HepG2 (cell line): Measurements from ENCODE around the gene ZNF451. TPM values are rescaled to one million over a fixed set of nuclear protein-coding genes. Genes with fewer than 3 reads are reported as not detected.

Source experiments
- ATAC-seq: fragments of 200-7000 bp; cut with Tn5 transposase; 3 replicates; pipeline ENCODE4 v1.9.1; 2020; ENCODE audit warnings: mild to moderate bottlenecking, moderate library complexity
- BruUV-seq: library from RNA; stranded (reverse); fragments of 400-500 nt; replicated peaks from 2 replicates; lab custom pipeline; 2021; lab: Mats Ljungman, UMichigan
- CTCF ChIA-PET: fragments of 300-600 bp; formaldehyde crosslinking; extraction: SDS; loops from one replicate; lab custom pipeline; 2021; ENCODE audit warnings: low total read pairs, inconsistent platforms, low intra/inter-chr PET ratio; lab: Yijun Ruan, JAX
- POLR2A ChIA-PET: fragments of 350-600 bp; sonication (Branson Sonifier 250); formaldehyde crosslinking; loops from one replicate; lab custom pipeline; 2020; ENCODE audit warnings: antibody characterized with exemption, inconsistent platforms; lab: Yijun Ruan, JAX
- DNase-seq: peaks from one replicate; pipeline ENCODE4 v3.0.0-alpha.2; 2015; ENCODE audit warnings: low spot score
- FAIRE-seq: peaks from 3 replicates; lab custom pipeline; 2011; peaks lifted over from hg19 to GRCh38; lab: Jason Lieb, UNC
- H2AFZ ChIP-seq: one replicate; pipeline ENCODE4 v1.6.1; 2011; ENCODE audit warnings: low read length, inconsistent platforms
- H3K27ac ChIP-seq: fragments of 300-600 bp; 3 replicates; pipeline ENCODE4 v1.8.0; 2011; ENCODE audit warnings: mixed run types, mild to moderate bottlenecking, mixed read lengths, low read length, inconsistent platforms; ENCODE audit not compliant: insufficient read depth; ENCODE audit errors: extremely low read length
- H3K27me3 ChIP-seq, 2 experiments: fragments of 200-600 bp in 1 of 2; 2 replicates in 1 of 2; 3 replicates in 1 of 2; pipeline versions ENCODE4 v1.6.0 to v1.8.0; 2011; ENCODE audit warnings: low read length in 2 of 2, mild to moderate bottlenecking in 2 of 2, moderate library complexity in 2 of 2, inconsistent platforms in 1 of 2; ENCODE audit not compliant: insufficient read depth in 2 of 2, control insufficient read depth in 1 of 2
- H3K36me3 ChIP-seq, 2 experiments: fragments of 200-600 bp in 1 of 2; replicated peaks in 1 of 2; 2 replicates in 1 of 2; 3 replicates in 1 of 2; pipeline versions ENCODE4 v1.5.1 to v1.8.0; 2011; ENCODE audit warnings: low read length in 2 of 2, inconsistent platforms in 1 of 2; ENCODE audit not compliant: insufficient read depth in 2 of 2, control insufficient read depth in 1 of 2
- H3K4me1 ChIP-seq: 2 replicates; pipeline ENCODE4 v1.5.1; 2012; ENCODE audit warnings: low read length, inconsistent platforms; ENCODE audit not compliant: insufficient read depth
- H3K4me2 ChIP-seq: 2 replicates; pipeline ENCODE4 v1.6.0; 2011; ENCODE audit warnings: low read depth, low read length, inconsistent platforms
- H3K4me3 ChIP-seq, 3 experiments: fragments of 200-600 bp in 1 of 3; sonication (generic), shearing (Covaris generic) in 1 of 3; replicated peaks in 1 of 3; 2 replicates each; pipeline ENCODE4 v1.5.1; 2011 to 2016; ENCODE audit warnings: low read length in 3 of 3, inconsistent platforms in 2 of 3, low read depth in 2 of 3, mild to moderate bottlenecking in 2 of 3, control low read depth in 1 of 3, mixed read lengths in 1 of 3; ENCODE audit not compliant: insufficient read depth in 1 of 3
- H3K79me2 ChIP-seq: one replicate; pipeline ENCODE4 v1.6.1; 2011; ENCODE audit warnings: low read length, inconsistent platforms; ENCODE audit not compliant: insufficient read depth
- H3K9ac ChIP-seq: 2 replicates; pipeline ENCODE4 v1.6.0; 2011; ENCODE audit warnings: mild to moderate bottlenecking, low read depth, low read length, inconsistent platforms; ENCODE audit not compliant: insufficient read depth
- H3K9me3 ChIP-seq: 2 replicates; pipeline ENCODE4 v1.5.1; 2012; ENCODE audit warnings: mild to moderate bottlenecking, low read length
- H4K20me1 ChIP-seq: 2 replicates; pipeline ENCODE4 v1.6.0; 2011; ENCODE audit warnings: inconsistent platforms, mild to moderate bottlenecking, low read length, moderate library complexity; ENCODE audit not compliant: insufficient read depth
- GTF2F1 ChIP-seq: fragments of 150-350 bp; IDR thresholded peaks from 2 replicates; pipeline ENCODE4 v1.6.1; 2014; ENCODE audit warnings: low read length
- SPEN ChIP-seq: sonication (generic); formaldehyde crosslinking; IDR thresholded peaks from 2 replicates; pipeline ENCODE4 v1.5.1; 2020; ENCODE audit warnings: low read depth, mild to moderate bottlenecking, missing genetic modification reagents
- TCF12 ChIP-seq, 2 experiments: fragments of 450-650 bp in 1 of 2; sonication (generic) in 1 of 2; formaldehyde crosslinking in 1 of 2; IDR thresholded peaks; 2 replicates each; pipeline versions ENCODE4 v1.6.1 to v1.8.0; 2017 to 2022; ENCODE audit warnings: antibody characterized with exemption in 1 of 2, mild to moderate bottlenecking in 1 of 2, missing genetic modification reagents in 1 of 2, moderate library complexity in 1 of 2
- ZNF17 ChIP-seq: sonication (generic); formaldehyde crosslinking; IDR thresholded peaks from 2 replicates; pipeline ENCODE4 v1.5.0; 2020; ENCODE audit warnings: mild to moderate bottlenecking, missing genetic modification reagents
- ZNF512B ChIP-seq: sonication (generic); formaldehyde crosslinking; IDR thresholded peaks from 2 replicates; pipeline ENCODE4 v1.5.1; 2020; ENCODE audit warnings: missing genetic modification reagents, mild to moderate bottlenecking, borderline replicate concordance
- WGBS: methylation state at CpG from one replicate; pipeline ENCODE4 v1.1.6; 2017; ENCODE audit warnings: low lambda C conversion rate; 5-methylcytosine and 5-hydroxymethylcytosine counted together
- in situ Hi-C: cut with HindIII; loops from 2 replicates; pipeline ENCODE4 v1.10.0; 2017; ENCODE audit warnings: low pct_unique_long_range_greater_than_20kb; ENCODE audit not compliant: extremely low pct_ligation_motif_present
- intact Hi-C: fragments of 100-400 bp; cut with micrococcal nuclease; formaldehyde crosslinking; loops from one replicate; pipeline ENCODE4 v1.10.0; 2022; ENCODE audit not compliant: unreplicated experiment
- polyA plus RNA-seq, 8 experiments: library from polyadenylated mRNA; depleted of rRNA in 3 of 8; stranded (reverse) in 7 of 8; unstranded in 1 of 8; fragments of >200 nt; fragmentation: Illumina TruSeq in 4 of 8; extraction: Trizol in 4 of 8; gene quantifications; 2 replicates each; pipeline versions ENCODE4 v1.2.1 to v1.2.3, GENCODE V29; 2011 to 2016; ENCODE audit warnings: low read depth in 4 of 8, missing spikeins in 1 of 8, mixed read lengths in 1 of 8; ENCODE audit not compliant: insufficient read depth in 1 of 8
- total RNA-seq, 5 experiments: library from RNA; depleted of rRNA; stranded (reverse); fragments of >200 nt; fragmentation: Illumina TruSeq; extraction: Trizol; gene quantifications; 2 replicates each; pipeline ENCODE4 v1.2.3, GENCODE V29; 2016; ENCODE audit warnings: low read depth in 1 of 5

ZNF451 gene
- total and polyA plus RNA-seq, 2 of the 13 experiments (the other 11 are each of a cell fraction or from before 2014, with no cell fraction given) = 32.1 to 65.7 TPM

- CTCF ChIA-PET = no interaction called here
These were observed 75.1 kb downstream of the ZNF451 start for GRCh38 chr6:57165080-57165479.

More at GRCh38 chr6:57165080-57165479, 75.1 kb downstream of the ZNF451 start:
- no peak overlapping the region for H3K4me3 ChIP-seq
- 94% methylated on average over 1 of the region's 1 CpG for WGBS
- H4K20me1 ChIP-seq = no peaks in the 10 kb centered on the region
- no peak for DNase-seq
- in situ Hi-C loops = no loop called here
- H3K27me3 ChIP-seq = no peaks in the 10 kb centered on the region
- H3K27ac ChIP-seq = no peak overlapping the region
- no TSS peak for BruUV-seq
- no peaks in the 10 kb centered on the region for H3K4me1 ChIP-seq
- H3K9me3 ChIP-seq = no peaks in the 10 kb centered on the region
- POLR2A ChIA-PET = no interaction called here
- H2AFZ ChIP-seq = no peak overlapping the region
- FAIRE-seq = no peak
- peaks cover 3 to 17% of the 10 kb centered on the region in 2 experiments; a peak in 4 of 5 replicates for H3K36me3 ChIP-seq
- no peak for TF ChIP-seq ZNF512B (CRISPR knock-in tag)
- TF ChIP-seq ZNF17 (CRISPR knock-in tag) = no peak
- no peak for TF ChIP-seq SPEN (CRISPR knock-in tag)
- no peak for TF ChIP-seq TCF12 (IDR thresholded peaks at IDR 0.05)
- TF ChIP-seq TCF12 (CRISPR knock-in tag; IDR thresholded peaks at IDR 0.05) = no peak
- no peak for TF ChIP-seq GTF2F1
- TF ChIP-seq, all 625 proteins: peak for 0
- no peaks in the 10 kb centered on the region for H3K79me2 ChIP-seq
- no peak overlapping the region for H3K4me2 ChIP-seq
- ATAC-seq = no peak
- intact Hi-C loops = no loop called here
- H3K9ac ChIP-seq = no peak overlapping the region
